NCI-H1417 (cell line): ENCODE data around the gene PCDHA1.

Experiments used
- DNase-seq, 3 experiments: peaks; one replicate each; lab custom pipeline; 2025; lab: John Stamatoyannopoulos, UW

Gene PCDHA1

DNA sequence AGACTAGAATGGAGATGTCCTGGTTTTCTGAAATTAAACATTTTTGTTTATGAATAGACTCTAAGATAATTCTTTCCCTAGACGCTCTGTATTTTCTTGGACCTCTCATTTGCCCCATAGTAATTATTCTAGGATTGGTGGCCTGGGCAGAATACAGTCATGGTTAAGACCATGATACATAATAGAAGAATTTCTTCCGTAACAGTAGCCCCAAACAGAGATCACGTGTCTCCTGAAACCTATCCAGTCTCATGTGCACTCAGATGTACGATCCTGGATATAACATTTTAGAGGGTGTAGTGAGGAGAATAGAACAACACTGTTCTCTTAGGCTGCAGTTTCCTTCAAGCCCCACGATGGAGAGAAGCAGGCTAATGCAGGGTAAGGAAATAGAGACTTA, 202.7 kb downstream of the PCDHA1 start:
- DNase-seq: no peak

- no peak for DNase-seq
These were observed 203.5 kb downstream of the PCDHA1 start for GRCh38 chr5:140989254-140990020.

GRCh38 chr5:140992828-140993227, 206.9 kb downstream of the PCDHA1 start:
- peak in 2 of 3 experiments; percentile 7 to 36 for DNase-seq

GRCh38 chr5:140996060-140996459, 210.1 kb downstream of the PCDHA1 start:
- no peak for DNase-seq

DNA sequence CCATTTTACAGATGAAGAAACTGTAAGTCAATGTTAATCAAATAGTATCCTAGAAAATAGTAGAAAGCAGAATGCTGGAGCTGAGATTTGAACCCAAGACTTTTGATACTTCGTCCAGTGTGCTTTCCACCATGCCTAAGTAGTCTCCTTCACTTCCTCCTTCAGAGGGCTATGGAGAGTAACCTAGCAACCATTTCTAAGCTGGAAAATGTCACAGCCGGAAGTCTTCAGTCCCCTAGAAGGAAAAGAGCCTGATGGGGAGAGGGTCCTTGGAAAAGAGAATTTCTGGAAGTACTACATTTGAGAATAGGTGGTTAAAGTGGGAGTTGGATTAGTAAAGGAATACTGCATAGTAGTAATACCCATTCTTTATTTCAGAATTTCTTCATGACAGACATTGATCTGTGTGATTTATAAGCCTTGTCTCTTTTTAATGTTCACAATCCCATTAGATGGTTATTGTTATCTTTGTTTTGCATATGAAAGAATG, 213.0 kb downstream of the PCDHA1 start:
- DNase-seq: no peak

DNA sequence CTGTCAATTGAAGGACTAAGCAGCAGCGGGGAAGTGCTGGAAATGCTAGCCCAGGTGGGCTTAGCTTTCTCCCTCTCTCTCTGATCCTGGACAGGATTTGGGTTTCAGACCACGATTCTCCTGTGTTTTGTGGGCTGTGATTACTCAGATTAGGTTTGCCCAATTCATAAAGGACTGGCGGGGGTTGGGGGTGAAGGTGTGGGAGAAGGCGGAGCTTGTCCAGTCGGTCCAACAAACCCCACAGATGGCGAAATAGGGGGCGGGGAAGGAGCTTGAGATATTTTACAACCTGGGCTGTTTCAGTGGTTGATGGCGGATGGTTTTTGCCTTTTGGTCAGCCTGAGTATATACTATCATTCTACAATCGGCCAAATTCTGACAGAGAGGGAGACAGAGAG, 215.5 kb downstream of the PCDHA1 start:
- peak in 2 of 3 experiments; percentile 67 to 80 for DNase-seq

GRCh38 chr5:141001844-141002604, 216.1 kb downstream of the PCDHA1 start:
- peak in 2 of 3 experiments; percentile 77 to 89 for DNase-seq

GRCh38 chr5:141002605-141002965, 216.6 kb downstream of the PCDHA1 start:
- no peak for DNase-seq

GRCh38 chr5:141003031-141003430, 217.1 kb downstream of the PCDHA1 start:
- DNase-seq: no peak

- DNase-seq: peak; percentile 53 to 82 (median 69)
These were observed 218.1 kb downstream of the PCDHA1 start for GRCh38 chr5:141003791-141004611.

- no peak for DNase-seq
These were observed 221.9 kb downstream of the PCDHA1 start for GRCh38 chr5:141007791-141008190.

DNA sequence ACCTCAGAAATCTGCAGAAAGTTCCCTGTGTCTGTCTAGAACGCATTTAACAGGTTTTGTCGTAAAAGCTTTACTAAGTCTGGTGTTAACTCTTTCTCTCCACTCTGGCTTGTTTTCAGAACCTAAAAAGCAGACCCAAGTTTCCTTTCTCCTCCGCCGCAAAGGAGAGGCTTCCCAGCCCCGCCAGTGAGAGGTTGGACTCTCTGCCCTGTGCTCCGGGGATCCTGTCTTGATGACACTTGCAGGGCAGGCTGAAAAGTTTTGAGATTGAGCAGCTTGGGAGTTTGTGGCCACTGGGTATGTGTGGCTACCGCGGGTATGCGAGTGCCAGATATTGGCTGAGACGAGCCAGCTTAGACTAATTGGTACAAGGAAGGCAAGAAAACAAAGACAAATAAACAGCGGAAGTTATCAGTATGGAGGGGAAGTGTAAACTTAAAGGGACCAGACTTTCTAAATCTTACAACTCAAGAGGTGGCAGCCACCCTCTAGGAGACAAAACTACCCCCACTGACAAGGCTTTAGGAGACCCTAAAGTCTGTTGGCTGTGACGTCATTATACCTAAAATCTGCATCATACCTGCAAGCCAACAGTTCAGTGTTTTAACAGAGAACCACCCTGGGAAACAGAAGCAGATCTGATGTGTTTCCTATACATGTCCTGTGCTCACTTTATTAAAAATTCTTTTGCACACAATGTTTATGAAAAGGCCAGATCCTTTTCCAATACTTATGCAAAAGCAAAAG, 224.3 kb downstream of the PCDHA1 start:
- no peak for DNase-seq

DNA sequence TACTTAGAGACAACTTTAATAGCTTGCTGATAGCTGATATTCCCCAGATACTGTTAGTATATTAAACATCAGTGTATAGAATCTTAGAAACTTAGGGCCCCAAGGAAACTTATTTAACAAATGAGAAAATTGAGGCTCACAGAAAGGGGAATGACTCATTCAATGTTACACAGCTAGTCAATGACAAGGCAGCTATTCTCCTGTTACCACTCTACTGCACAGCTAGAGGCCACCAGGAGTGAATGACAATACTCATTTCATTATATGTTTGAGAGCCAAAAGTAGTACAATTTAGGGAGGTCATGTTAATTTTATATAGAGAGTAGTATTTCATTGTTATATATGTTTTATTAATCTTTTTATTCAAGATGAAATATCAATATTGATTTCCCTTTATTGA, 232.0 kb downstream of the PCDHA1 start:
- no peak for DNase-seq

DNA sequence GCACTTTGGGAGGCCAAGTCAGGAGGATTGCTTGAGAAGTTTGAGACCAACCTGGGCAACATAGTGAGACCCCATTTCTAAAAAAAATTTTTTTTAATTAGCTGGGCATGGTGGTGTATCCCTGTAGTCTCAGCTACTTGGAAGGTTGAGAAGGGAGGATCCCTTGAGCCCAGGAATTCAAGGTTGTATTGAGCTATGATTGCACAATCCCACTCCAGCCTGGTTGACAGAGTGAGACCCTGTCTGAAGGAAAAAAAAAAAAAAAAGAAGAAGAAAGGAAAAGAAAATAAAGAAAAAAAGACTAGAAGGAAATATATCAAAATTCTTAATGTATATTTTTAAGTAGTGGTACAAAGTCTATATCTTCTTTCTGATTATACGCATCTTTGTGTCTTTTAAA, 236.4 kb downstream of the PCDHA1 start:
- DNase-seq: no peak

DNA sequence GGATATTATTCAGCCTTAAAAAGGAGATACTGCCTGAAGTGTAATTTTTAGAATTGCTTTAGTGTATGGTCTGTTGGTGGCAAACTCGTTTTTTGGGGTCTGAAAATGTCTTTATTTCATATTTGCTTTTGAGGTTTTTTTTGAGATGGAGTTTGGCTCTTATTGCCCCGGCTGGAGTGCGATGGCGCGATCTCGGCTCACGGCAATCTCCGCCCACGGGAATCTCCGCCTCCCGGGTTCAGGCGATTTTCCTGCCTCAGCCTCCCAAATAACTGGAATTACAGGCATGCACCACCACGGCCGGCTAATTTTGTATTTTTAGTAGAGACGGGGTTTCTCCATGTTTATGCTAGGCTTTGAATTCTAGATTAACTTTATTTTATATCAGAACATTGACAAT, 245.1 kb downstream of the PCDHA1 start:
- DNase-seq: no peak

DNA sequence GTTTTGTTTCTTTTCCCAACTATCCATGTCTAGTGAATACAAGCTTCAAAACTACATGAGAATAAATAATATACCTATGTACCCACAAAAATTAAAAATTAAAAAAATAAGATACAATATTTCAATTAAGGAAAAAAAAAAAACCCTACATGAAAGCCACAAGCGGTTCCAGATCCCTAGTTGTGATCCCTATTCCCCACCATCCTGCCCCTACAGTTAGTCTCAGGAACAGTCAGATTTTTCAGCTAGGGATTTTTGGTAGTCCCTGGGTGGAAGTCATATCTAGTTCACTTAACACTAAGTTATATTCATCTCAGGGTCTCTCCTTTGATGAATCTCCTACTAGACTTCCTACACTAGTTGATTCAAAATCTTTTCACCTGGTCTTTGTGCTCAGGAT, 246.7 kb downstream of the PCDHA1 start:
- DNase-seq: no peak

GRCh38 chr5:141039061-141039460, 253.1 kb downstream of the PCDHA1 start:
- no peak for DNase-seq

DNA sequence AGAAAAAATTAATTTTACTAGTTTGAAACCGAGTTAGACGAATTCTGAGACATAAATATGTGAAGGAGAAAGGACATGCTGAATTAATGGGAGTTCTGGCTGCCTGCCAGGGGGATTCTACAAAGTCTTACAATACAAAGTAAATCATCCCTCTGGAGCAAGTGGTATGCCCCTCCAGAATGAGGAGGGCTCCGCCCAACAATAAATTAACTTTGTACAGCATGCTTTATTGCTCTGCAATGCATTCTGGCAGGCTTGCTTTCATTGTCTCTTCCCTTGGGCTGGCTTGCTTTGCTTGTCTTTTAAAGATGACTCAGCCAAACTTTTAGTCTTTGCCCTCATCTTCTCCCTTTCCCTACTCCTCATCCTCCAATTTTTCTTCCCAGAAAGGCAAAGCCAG, 253.6 kb downstream of the PCDHA1 start:
- DNase-seq: peak; percentile 71 to 88 (median 85)

- peak; percentile 76 to 93 (median 90) for DNase-seq
These were observed 254.3 kb downstream of the PCDHA1 start for GRCh38 chr5:141040093-141040770.

GRCh38 chr5:141040771-141041426, 255.0 kb downstream of the PCDHA1 start:
- DNase-seq: peak; percentile 94 to 98 (median 98)

DNA sequence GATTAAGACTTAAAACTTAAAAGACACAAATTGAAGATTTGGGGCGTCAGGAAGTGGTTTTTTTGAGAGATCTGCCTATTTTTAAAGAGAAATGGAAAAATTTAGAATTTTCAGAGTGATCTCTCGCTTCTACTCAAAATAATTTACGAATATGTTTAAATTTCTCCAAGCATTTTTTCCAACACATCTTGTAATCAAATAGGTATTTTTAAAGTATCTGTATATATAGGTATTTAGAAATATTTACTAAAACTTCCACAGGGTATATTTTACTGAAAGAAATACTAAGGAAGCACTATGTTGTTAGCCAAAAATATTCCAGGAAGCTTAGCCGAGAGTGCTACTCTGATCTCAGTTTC, 255.5 kb downstream of the PCDHA1 start:
- no peak for DNase-seq
